Keratinocyte (primary cell): Measurements from ENCODE around the gene JMJD7. TPM values are rescaled to one million over a fixed set of nuclear protein-coding genes. Genes with fewer than 3 reads are reported as not detected.

Experiments
- DNase-seq: peaks from one replicate; pipeline ENCODE4 v3.0.0-alpha.2; 2011; ENCODE audit warnings: low read depth, missing footprints, low spot score
- FAIRE-seq: peaks from 2 replicates; lab custom pipeline; 2011; peaks lifted over from hg19 to GRCh38; lab: Jason Lieb, UNC
- H2AFZ ChIP-seq: 2 replicates; pipeline ENCODE4 v1.6.0; 2012; ENCODE audit warnings: low read length, control low read depth, inconsistent platforms; ENCODE audit not compliant: control insufficient read depth
- H3K27ac ChIP-seq: 2 replicates; pipeline ENCODE4 v1.5.1; 2011; ENCODE audit warnings: low read length; ENCODE audit not compliant: control insufficient read depth, insufficient read depth
- H3K27me3 ChIP-seq: 3 replicates; pipeline ENCODE4 v1.6.0; 2011; ENCODE audit warnings: low read length; ENCODE audit not compliant: control insufficient read depth, insufficient read depth; ENCODE audit errors: extremely low read depth
- H3K36me3 ChIP-seq, 2 experiments: 2 replicates in 1 of 2; 3 replicates in 1 of 2; pipeline ENCODE4 v1.5.1; 2011; ENCODE audit warnings: low read length in 2 of 2, mild to moderate bottlenecking in 1 of 2; ENCODE audit not compliant: control insufficient read depth in 2 of 2, insufficient read depth in 2 of 2; ENCODE audit errors: extremely low read depth in 1 of 2
- H3K4me1 ChIP-seq: 3 replicates; pipeline ENCODE4 v1.5.1; 2011; ENCODE audit warnings: low read length; ENCODE audit not compliant: control insufficient read depth, insufficient read depth; ENCODE audit errors: extremely low read depth
- H3K4me2 ChIP-seq: 3 replicates; pipeline ENCODE4 v1.6.0; 2011; ENCODE audit warnings: low read depth, low read length; ENCODE audit not compliant: control insufficient read depth, insufficient read depth; ENCODE audit errors: extremely low read depth
- H3K4me3 ChIP-seq, 3 experiments: fragments of 200-600 bp in 1 of 3; sonication (generic) in 1 of 3; 2 replicates in 2 of 3; 3 replicates in 1 of 3; pipeline ENCODE4 v1.5.1; 2011 to 2016; ENCODE audit warnings: low read length in 3 of 3, mild to moderate bottlenecking in 3 of 3, control low read depth in 2 of 3, inconsistent platforms in 1 of 3, low read depth in 1 of 3, mixed read lengths in 1 of 3, mixed run types in 1 of 3, moderate library complexity in 1 of 3; ENCODE audit not compliant: control insufficient read depth in 2 of 3, insufficient read depth in 2 of 3; ENCODE audit errors: extremely low read depth in 1 of 3
- H3K79me2 ChIP-seq: 2 replicates; pipeline ENCODE4 v1.6.0; 2012; ENCODE audit warnings: low read length; ENCODE audit not compliant: control insufficient read depth, insufficient read depth
- H3K9ac ChIP-seq: 3 replicates; pipeline ENCODE4 v1.6.0; 2011; ENCODE audit warnings: low read length; ENCODE audit not compliant: control insufficient read depth, insufficient read depth; ENCODE audit errors: extremely low read depth
- H3K9me1 ChIP-seq: 3 replicates; pipeline ENCODE4 v1.6.0; 2011; ENCODE audit warnings: low read length; ENCODE audit not compliant: control insufficient read depth, insufficient read depth; ENCODE audit errors: extremely low read depth
- H3K9me3 ChIP-seq: 2 replicates; pipeline ENCODE4 v1.5.1; 2012; ENCODE audit warnings: low read depth, low read length; ENCODE audit not compliant: control insufficient read depth
- H4K20me1 ChIP-seq: 3 replicates; pipeline ENCODE4 v1.6.0; 2011; ENCODE audit warnings: low read length; ENCODE audit not compliant: control insufficient read depth, insufficient read depth; ENCODE audit errors: extremely low read depth
- CTCF ChIP-seq, 3 experiments: IDR thresholded peaks in 1 of 3; conservative IDR thresholded peaks in 1 of 3; optimal IDR thresholded peaks in 1 of 3; 2 replicates in 2 of 3; 3 replicates in 1 of 3; pipeline versions ENCODE3 to v1.5.1; 2011; ENCODE audit warnings: low read length in 3 of 3, mild to moderate bottlenecking in 3 of 3, moderate library complexity in 2 of 3, control low read depth in 1 of 3, inconsistent platforms in 1 of 3; ENCODE audit not compliant: insufficient read depth in 2 of 3; ENCODE audit errors: extremely low read depth in 1 of 3
- EZH2 ChIP-seq: IDR thresholded peaks from one replicate; pipeline ENCODE4 v1.6.1; 2012; ENCODE audit warnings: inconsistent platforms, mild to moderate bottlenecking, low read length, moderate library complexity
- dilution Hi-C: fragments of 300-500 bp; cut with MboI; formaldehyde crosslinking; loops from one replicate; pipeline ENCODE4 v1.7.0; 2020; ENCODE audit warnings: low sequenced_read_pairs; ENCODE audit not compliant: extremely low pct_ligation_motif_present
- polyA plus RNA-seq, 5 experiments: library from polyadenylated mRNA; depleted of rRNA in 3 of 5; stranded (reverse) in 3 of 5; stranded (forward) in 1 of 5; unstranded in 1 of 5; fragments of >200 nt; gene quantifications; 1 replicate in 1 of 5; 2 replicates in 3 of 5; 3 replicates in 1 of 5; pipeline versions ENCODE4 v1.2.1 to v1.2.3, GENCODE V29; 2011 to 2012; ENCODE audit warnings: missing spikeins in 2 of 5, low read depth in 1 of 5, low replicate concordance in 1 of 5

JMJD7 gene
- polyA plus RNA-seq, 1 donor (not counting 4 experiments of a cell fraction or from before 2014, with no cell fraction given), result 8.2 TPM

GRCh38 chr15:41834096-41834495, 6.2 kb downstream of the JMJD7 start:
- no peak overlapping the region for H2AFZ ChIP-seq
- no peak overlapping the region for H3K4me3 ChIP-seq
- H3K9ac ChIP-seq, result no peak overlapping the region
- no peaks in the 10 kb centered on the region for H4K20me1 ChIP-seq
- DNase-seq (no peak), FAIRE-seq (no peak)
- peaks cover 5% of the 10 kb centered on the region for H3K79me2 ChIP-seq
- no peaks in the 10 kb centered on the region for H3K9me1 ChIP-seq
- dilution Hi-C loops, result no loop called here
- H3K4me1 ChIP-seq, result peaks cover 60% of the 10 kb centered on the region
- H3K9me3 ChIP-seq, result no peaks in the 10 kb centered on the region
- no peak for TF ChIP-seq EZH2
- no peak overlapping the region for H3K4me2 ChIP-seq
- no peak overlapping the region for H3K27ac ChIP-seq
- H3K36me3 ChIP-seq, result peaks cover 0 to 10% of the 10 kb centered on the region in 2 experiments
- H3K27me3 ChIP-seq, result no peaks in the 10 kb centered on the region

GRCh38 chr15:41836073-41836472, 8.2 kb downstream of the JMJD7 start:
- DNase-seq, result no peak
- Histone ChIP-seq H3K27ac (no peak overlapping the region), H3K36me3 (peaks cover 2 to 13% of the 10 kb centered on the region in 2 experiments), H3K4me2 (no peak overlapping the region), H3K4me1 (peaks cover 53% of the 10 kb centered on the region), H3K79me2 (peaks cover 5% of the 10 kb centered on the region), H3K9me1 (no peaks in the 10 kb centered on the region), H3K9me3 (no peaks in the 10 kb centered on the region), H3K4me3 (no peak overlapping the region), H4K20me1 (no peaks in the 10 kb centered on the region), H2AFZ (no peak overlapping the region), H3K9ac (no peak overlapping the region), H3K27me3 (no peaks in the 10 kb centered on the region)
- TF ChIP-seq EZH2 (no peak), CTCF (optimal IDR thresholded peaks at IDR 0.05 in 1 of 3, IDR thresholded peaks at IDR 0.05 in 1 of 3, conservative IDR thresholded peaks at IDR 0.05 in 1 of 3; ENCODE audit: extremely low read depth in 1 of 3, insufficient read depth in 2 of 3, low read length in 3 of 3) (no peak)
- no peak for FAIRE-seq
- dilution Hi-C loops, result no loop called here
